Measurements from ENCODE around the gene GRAMD2B.
"Not testable (repeated sequence)": the region's sequence is repeated elsewhere in the genome, so short reads cannot be mapped to it uniquely, and the experiment has no call there.

Gene GRAMD2B

DNA sequence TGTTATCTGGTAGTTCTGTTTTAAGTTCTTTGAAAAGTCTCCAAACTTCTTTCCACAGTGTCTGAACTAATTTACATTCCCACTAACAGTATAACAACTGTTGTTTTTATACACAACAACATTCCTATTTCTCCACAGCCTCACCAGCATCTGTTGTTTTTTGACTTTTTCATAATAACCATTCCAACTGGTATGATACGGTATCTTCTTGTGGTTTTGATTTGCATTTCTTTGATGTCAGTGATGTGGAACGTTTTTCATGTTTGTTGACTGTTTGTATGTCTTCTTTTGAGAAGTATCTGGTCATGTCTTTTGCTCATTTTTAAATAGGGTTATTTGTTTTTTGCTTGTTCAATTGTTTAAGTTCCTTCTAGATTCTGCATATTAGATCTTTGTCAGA is 12.6 kb upstream of the GRAMD2B start:
- no peak for DNase-seq (ENCODE audit: low read depth)

GRCh38 chr5:126413856-126414255 is 9.4 kb upstream of the GRAMD2B start:
- DNase-seq (ENCODE audit: low read depth): no peak

DNA sequence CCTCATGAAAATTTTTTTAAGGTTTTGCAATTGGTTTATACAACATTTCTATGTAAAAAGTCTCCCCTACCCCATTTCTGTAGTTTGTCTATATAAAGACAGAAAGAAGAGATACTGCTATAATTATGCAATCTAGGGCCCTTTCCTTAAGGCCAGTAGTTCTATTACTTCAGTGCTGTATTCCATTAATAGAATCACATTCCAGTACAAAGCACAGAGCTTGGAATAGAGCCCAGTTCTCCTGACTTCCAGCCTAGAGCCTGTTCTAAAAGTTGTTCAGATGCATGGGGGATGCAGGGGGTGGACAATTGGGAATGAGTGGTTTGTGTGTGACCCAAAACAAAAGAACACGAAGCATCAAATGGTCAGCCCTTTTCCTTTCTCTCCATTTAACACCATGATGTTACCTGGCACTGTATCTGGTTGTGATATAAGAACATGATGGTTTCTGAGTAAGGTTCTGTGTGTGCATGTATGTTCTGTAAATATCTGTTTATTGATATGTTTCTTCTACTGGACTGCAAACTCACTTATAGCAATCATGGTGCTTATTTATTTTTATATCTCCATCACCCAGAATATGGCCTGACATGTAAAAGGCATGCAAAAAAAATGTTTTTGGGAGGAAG is 8.2 kb upstream of the GRAMD2B start:
- no peak for DNase-seq (ENCODE audit: low read depth)

DNA sequence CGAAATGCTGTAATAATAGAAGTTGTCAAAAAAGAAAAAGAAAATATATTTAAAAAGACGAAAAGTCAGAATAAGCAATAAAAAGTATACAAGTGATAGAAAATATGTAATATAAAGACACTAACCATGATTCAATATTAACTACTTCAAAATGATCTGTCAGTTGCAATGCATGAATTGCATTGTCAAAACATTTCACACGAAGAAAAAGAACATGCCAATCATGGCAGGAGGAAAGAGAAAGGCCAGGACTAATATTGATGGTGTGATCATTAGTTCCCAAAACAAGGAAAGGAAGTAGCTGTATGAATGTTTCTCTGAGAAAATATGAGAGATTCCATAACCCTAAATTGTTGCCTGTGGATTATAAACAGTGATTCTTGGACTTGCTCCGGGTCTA is 7.4 kb upstream of the GRAMD2B start:
- DNase-seq (ENCODE audit: low read depth): no peak

- DNase-seq (ENCODE audit: low read depth): no peak
Measured at GRCh38 chr5:126416266-126416925, 6.8 kb upstream of the GRAMD2B start.

DNA sequence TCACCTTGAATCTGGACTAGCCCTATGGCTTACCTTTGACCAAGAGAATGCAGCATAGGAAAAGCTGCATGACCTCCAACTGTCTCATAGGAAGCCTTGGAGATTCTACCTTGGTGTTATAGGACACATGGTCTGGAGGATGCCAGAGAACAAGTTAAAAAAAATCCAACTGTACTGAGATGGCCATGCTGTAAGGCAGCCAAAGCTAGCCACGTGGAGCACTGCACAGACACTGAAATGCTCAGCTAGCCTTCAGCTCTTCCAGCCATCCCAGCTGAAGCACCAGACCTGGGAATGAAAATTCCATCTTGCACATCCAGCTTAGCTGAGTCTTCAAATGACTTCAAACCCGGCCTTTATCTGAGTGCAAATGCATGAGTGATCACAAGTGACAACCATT is 6.0 kb upstream of the GRAMD2B start:
- no peak for DNase-seq (ENCODE audit: low read depth)

GRCh38 chr5:126419102-126419501 is 4.1 kb upstream of the GRAMD2B start:
- no peak for DNase-seq (ENCODE audit: low read depth)

- no peak for DNase-seq (ENCODE audit: low read depth)
Measured at GRCh38 chr5:126428421-126428820, 5.2 kb downstream of the GRAMD2B start.

- DNase-seq (ENCODE audit: low read depth): no peak
Measured at GRCh38 chr5:126430631-126431030, 7.4 kb downstream of the GRAMD2B start.

DNA sequence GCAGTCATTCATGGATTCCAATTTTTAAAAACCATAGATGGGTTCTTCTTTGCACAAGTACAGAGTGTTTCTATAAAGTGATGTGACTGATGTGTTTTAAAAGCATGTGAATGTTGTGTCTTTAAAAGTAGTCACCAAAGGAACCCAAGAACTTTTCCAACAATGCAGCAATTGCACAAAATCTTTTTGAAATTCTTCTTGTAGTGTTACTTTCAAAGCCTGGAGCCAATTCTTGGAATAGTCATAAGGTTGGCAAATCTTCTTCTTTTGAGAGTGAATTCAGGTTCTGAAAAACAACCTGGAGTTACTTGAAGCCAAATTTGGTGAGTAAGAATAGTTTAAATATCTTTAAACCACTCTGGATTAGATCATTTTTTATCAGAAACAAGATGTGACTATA is 10.5 kb downstream of the GRAMD2B start:
- DNase-seq (ENCODE audit: low read depth): no peak

DNA sequence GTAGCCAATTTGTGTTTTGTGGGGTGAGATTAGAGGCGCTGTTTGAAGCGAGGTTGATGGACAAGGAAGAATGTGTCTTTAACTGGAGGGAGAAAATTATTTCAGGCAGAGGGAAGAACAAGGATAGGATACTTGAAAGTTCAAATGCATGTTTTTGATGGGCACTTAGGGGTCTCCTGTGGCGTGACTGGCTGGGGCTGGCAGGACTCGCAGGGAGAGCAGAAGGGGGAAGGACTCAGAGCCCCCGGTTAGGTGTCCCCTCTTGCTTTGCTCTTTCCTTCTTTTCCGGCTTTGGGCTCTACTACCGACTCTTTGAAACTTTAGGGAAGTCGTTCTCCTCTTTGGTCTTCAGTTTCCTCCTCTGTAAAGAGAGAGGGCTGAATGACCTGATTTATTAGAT is 12.1 kb downstream of the GRAMD2B start:
- DNase-seq (ENCODE audit: low read depth): no peak

DNA sequence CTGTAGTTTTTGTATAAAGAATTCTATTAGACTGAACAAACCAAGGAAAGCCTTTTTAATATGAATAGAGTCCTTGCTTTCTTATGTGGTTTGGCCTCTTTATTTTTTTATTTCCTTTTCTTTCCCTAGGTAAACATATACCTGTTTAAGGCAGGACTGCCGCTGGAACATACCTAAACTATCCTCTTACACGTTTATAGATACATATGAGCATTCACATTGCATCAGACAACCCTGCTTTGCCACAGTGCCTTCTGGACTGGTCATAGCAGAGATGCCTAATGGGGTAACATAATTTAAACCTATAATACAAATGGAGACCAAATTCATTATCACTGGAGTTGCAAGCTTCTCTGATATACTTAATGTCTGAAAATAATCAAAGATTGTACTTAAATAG is 12.5 kb downstream of the GRAMD2B start:
- DNase-seq (ENCODE audit: low read depth): no peak

GRCh38 chr5:126437721-126438120 is 14.5 kb downstream of the GRAMD2B start:
- no peak for DNase-seq (ENCODE audit: low read depth)

GRCh38 chr5:126438267-126438666 is 15.1 kb downstream of the GRAMD2B start:
- DNase-seq (ENCODE audit: low read depth): no peak

GRCh38 chr5:126438868-126439267 is 15.7 kb downstream of the GRAMD2B start:
- DNase-seq (ENCODE audit: low read depth): no peak

DNA sequence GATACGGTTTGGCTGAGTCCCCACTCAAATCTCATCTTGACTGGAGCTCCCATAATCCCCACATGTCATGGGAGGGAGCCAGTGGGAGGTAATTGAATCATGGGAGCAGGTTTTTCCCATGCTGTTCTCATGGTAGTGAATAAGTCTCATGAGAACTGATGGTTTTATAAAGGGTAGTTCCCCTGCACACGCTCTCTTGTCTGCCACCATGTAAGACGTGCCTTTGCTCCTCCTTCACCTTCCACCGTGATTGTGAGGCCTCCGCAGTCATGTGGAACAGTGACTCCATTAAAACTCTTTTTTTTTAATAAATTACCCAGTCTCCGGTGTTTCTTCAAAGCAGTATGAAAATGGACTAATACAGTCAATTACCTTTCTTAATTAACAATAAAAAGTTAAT is 16.5 kb downstream of the GRAMD2B start:
- DNase-seq (ENCODE audit: low read depth): not testable (repeated sequence)

- DNase-seq (ENCODE audit: low read depth): no peak
Measured at GRCh38 chr5:126441230-126441629, 18.0 kb downstream of the GRAMD2B start.

DNA sequence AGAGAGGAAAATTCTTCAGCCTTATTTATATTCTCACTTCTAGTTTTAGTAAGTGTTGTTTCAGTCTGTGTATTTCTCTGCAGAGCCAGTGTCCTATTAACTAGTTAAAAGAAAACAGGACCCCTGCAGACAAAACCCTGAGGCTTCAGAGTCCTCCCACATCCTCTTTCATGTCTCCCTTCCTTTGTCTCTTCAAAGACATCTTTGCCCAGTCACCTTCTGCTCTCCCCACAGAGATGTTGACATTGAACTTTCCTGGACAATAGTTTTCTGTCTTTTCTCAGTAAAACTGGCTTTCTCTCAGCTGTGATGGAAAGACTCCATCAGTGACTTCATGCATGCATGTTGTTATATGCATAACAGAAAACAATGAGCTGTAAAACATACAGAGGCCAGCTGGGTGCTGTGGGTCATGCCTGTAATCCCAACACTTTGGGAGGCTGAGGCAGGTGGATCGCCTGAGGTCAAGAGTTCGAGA is 20.2 kb downstream of the GRAMD2B start:
- DNase-seq (ENCODE audit: low read depth): no peak

GRCh38 chr5:126444137-126444536 is 20.9 kb downstream of the GRAMD2B start:
- no peak for DNase-seq (ENCODE audit: low read depth)

DNA sequence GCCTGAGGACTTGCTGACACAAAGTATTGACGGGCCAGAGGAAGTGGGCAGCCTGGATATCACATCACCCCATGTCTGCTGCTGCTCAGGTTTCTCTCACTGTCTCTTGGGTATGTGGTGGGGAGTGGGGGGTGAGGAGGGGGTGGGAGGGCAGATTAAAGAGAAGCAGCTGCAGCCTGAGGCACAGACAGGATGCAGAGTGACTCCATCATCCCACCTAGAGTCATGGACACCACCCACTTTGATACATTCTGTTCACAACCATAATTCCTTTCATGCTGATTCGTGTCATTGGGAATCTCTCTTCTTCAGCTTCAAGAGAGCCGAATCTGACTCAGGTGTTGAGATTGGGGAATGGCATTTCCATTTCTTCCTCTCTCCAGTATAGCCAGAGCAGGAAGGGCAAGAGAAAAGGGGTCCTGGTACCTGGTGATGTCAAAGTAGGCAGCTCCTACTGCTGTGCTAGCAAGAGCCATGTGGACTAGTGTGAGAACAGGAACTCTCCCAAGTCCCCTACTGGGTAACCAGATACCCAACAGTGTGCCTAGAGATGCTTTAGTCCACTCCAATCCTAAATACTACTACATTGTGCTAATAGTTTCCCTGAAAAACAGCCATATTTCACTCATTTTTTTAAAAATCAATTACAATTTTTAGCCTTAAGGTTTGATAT is 22.4 kb downstream of the GRAMD2B start:
- no peak for DNase-seq (ENCODE audit: low read depth)

GRCh38 chr5:126446498-126447224 is 23.5 kb downstream of the GRAMD2B start:
- no peak for DNase-seq (ENCODE audit: low read depth)

GRCh38 chr5:126448720-126449119 is 25.5 kb downstream of the GRAMD2B start:
- no peak for DNase-seq (ENCODE audit: low read depth)
